ENCODE results near the gene MAST4.

MAST4 gene

GRCh38 chr5:66881480-66882161, 285.4 kb downstream of the MAST4 start:
- DNase-seq, result no peak

- DNase-seq, result no peak
Observed at GRCh38 chr5:66882606-66883227, 286.5 kb downstream of the MAST4 start.

GRCh38 chr5:66884564-66885243, 288.5 kb downstream of the MAST4 start:
- no peak for DNase-seq

- DNase-seq, result no peak
Observed at GRCh38 chr5:66886941-66887340, 290.7 kb downstream of the MAST4 start.

GRCh38 chr5:66888613-66889012, 292.4 kb downstream of the MAST4 start:
- DNase-seq, result no peak

GRCh38 chr5:66889056-66889455, 292.9 kb downstream of the MAST4 start:
- DNase-seq, result no peak

DNA sequence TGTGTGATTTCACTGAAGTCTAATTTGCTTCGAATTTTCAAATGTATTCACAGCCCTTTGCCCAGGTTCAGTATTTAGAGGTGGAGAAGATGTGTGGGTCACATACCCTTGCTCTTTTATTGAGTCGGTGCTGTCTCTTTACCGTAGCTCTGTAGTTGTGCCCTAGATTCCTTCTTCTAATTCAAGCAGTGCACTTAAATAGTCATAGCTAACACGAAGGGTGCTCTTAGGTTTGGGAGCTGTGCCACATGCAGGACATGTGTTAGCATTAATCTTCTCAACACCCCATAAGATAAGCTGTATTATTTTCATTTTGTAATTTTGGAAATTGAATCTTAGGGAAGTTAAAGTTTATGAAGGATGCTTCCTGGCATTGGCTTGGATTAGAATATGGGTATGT, 293.3 kb downstream of the MAST4 start:
- DNase-seq, result no peak

DNA sequence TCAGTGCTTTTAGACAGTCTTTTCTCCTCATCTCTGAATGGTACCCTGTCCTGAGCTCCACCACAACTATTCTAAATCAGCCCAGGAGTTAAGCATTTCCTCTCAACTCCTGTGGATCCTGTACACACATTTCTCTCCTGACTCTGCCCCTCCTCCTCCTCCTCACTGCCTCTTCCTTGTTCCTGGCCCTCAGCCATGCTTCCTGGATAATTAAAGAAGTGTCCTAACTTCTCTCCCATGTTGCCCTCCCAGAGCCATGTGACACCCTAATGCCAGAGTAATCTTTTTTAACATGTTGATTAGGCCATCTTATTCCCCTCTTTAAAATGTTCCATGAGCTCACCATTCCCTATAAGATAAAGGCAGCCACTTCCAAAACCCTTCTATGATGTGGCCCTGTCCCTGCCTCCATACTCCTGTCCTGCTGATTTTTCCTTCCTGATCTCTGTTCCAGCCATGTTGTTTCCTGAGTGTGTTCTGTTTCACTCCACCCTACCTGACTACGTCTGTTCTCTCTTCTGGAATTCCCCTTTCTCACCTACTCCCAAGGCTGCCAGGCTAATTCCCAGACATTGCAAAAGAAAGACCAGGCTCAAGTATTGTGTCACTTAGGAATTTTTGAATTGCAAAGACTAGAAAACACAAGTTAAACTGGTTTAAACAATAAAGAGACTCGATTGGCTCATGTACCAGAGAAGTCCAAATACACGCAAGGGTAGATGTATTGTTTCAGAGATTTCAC, 295.2 kb downstream of the MAST4 start:
- no peak for DNase-seq

- DNase-seq, result peak in 1 of 2 experiments; percentile 25
Observed at GRCh38 chr5:66892716-66893115, 296.5 kb downstream of the MAST4 start.

DNA sequence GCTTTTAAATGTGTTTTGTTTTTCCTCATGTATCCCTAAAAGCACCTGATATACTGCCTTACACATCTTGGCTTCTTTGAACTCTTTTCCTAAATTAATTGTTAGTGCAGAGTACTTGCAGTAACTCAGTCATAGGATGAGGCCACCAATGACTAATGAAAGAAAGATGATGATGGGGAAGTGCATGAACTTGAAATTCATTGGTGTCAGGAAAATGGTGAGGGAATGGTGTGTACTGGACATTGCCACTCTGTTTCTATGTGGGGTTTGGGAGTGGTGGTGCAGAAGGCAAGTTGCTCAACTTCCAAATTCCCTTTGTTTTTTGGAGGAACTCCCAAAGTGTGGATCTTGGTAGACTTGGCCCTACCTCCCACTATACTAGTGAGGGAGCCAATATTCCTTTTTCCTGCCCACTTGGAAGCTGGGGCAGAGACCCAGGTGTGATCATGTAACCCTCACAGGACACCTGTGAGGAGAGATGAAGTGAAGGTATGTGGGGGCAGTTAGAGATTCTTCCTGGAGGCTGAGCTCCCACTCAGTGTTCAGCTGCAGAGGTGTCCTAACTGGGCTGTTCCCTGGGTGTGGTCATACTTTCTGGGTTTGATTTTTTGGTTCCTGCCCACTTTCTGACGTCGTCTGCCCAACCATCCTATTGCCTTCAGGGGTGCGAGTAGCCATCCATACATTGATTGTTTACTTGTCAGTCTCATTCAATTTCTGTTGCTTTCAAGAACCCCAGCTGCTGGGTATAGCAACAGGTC, 298.5 kb downstream of the MAST4 start:
- no peak for DNase-seq

DNA sequence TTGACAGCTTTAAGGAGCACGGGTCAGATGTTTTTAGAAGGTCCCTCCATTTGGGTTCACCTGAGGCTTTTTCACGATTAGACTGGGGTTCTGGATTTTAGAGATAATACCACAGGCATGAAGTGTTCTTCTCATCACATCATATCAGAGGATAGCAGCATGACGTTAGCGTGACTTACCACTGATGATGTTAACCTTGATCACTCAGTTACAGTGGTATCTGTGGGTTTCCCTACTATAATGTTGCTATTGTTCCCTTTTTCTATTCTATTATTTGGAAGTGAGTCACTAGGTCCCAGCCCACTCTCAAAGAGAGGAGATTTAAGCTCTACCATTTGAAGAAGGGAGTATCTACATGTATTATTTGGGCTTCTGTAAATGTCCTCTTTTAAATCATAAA, 300.0 kb downstream of the MAST4 start:
- DNase-seq, result no peak

GRCh38 chr5:66897356-66897755, 301.2 kb downstream of the MAST4 start:
- no peak for DNase-seq

DNA sequence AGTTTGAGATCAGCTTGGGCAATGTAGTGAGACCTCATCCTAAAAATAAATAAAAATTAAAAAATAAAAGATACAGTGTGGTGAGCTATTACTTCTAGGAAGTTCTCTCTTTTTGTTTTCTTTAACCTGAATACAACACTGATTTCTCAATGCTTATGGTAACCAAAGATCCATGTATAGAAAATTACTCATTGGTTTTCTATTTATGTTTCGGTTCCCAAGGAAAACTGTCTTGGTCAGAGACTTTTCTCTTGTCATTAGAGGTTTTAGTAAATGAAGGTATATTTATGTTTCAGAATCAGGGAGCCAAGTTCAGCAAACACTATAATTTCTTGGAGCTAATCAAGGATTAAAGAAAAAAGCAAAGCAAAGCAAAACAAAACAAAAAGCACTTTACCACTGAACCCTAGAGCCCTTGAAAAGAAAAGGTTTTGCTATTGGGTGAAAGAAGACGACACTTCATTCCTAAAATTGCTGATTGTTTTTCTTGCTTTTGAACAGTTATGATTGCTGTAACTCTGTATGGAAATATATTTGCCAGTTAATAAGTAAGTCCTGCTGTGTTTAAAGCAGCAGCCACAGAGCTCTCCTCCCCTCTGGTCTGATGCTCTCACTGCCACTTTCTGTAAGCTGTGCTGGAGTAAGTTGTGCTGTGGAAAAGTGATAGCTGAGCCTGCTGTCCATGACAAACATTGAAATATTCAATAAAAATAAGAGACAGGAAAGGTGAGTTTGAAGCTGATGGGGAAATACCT, 302.2 kb downstream of the MAST4 start:
- DNase-seq, result no peak

- DNase-seq, result no peak
Observed at GRCh38 chr5:66903218-66903617, 307.0 kb downstream of the MAST4 start.

- DNase-seq, result no peak
Observed at GRCh38 chr5:66903709-66904108, 307.5 kb downstream of the MAST4 start.

DNA sequence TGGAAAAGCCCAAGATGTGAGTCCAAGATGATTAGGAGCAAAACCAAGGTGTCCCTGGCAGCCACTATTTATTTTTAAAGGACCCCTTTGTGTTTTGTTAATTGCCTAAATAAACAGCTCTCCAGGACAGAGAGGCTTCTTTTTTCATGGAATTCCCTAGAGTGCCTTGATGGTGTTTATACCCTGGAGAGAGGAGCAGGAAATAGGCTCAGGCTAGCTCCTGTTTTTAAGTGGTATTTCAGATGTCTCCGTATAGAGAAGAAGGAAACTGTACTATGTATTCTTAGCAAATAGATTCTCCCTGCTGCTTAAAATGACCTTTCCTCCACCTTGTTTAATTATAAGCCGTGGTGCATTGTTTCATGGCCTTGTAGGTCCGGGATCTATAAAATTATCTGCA, 308.0 kb downstream of the MAST4 start:
- DNase-seq, result no peak

DNA sequence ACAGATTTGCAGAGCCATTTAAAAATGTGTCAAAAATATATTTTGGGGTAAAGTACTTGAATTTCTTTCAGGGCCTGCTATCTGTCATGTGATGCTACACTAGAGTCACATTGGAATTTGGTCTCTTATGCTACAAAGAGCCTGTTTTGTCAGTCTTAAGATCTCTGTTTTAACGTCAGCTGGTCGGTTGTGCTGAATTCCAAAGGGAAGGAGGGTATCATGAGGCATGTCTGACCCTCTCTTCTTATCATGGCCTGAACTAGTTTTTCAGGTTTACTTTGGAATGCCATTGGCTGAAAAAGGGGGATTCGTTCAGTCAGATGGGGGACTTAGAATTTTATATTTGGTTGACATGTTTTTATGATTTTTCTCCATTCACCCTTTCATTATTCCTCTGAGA, 309.8 kb downstream of the MAST4 start:
- no peak for DNase-seq

DNA sequence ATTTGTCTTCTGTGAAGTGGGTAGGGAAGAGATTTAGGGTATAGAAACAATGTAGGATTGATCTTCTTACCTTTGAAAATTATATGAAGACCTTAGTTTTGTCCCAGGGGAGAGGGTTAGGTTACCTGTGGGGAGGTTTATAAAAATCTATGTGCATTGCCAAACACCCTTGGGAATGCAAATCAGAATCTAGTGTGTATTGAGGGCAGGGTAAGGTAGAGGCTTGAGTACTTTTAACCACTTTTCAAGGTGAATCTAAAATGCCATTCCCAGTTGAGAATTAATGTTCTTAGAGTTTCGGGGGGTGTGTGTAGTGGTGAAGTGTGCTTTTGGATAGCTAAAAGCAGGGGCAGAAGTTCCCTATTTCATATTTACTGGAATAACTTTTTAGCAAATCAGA, 312.0 kb downstream of the MAST4 start:
- DNase-seq, result no peak

DNA sequence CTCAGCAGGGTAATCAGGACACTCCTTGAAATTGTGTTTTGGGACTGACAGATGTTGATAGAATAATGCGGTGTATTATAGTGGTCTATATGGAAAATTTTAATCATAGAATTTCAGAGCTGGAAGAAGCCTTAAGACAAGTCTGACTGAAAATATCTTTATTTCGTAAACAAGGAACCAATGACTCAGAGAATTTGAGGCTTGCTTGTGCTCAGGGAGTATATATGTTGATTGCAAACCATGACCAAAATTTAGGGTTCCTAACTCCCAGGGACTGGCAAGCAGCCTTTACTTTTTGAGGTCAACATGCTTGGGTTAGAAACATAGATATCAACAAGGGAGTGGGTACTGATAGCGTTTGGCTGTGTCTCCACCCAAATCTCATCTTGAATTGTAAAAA, 313.2 kb downstream of the MAST4 start:
- no peak for DNase-seq

GRCh38 chr5:66912787-66913186, 316.6 kb downstream of the MAST4 start:
- DNase-seq, result no peak

DNA sequence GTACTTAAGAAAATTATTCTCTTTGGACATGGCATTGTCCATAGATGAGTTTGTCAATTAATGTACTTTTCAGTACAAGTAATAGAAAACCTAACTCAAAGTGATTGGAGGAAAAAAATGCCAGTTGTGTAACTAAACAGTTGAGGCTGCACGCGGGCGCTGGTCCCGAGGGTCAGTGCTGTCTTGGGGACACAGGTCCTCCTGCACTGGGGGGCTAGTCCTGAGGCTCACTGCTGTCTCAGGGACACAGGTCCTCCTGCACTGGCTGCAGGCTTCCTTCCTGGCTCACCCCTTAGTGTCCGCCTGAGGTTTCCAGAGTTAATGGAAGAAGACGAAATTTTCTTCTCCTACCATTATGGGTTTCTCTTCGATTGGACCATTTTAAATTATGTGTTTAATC, 319.3 kb downstream of the MAST4 start:
- no peak for DNase-seq

- no peak for DNase-seq
Observed at GRCh38 chr5:66922881-66923280, 326.7 kb downstream of the MAST4 start.
